Activated naive CD8-positive, alpha-beta T cell treated with anti-CD3 and anti-CD28 coated beads, Interleukin-2, amount 50 U/mL, for 16 hours (primary cell): ENCODE results near the gene LILRB3.
"Not testable (repeated sequence)": the region's sequence is repeated elsewhere in the genome, so short reads cannot be mapped to it uniquely, and the experiment has no call there.

Experiments used
- DNase-seq: peaks from one replicate; pipeline ENCODE4 v3.0.0-alpha.2; 2020; ENCODE audit warnings: low read depth, low spot score

LILRB3 gene

GRCh38 chr19:54222474-54223276, at the start of gene LILRB3:
Gene LILRB3, minus strand, starts transcription at chr19:54223007. Its CDS starts 31 bp downstream, at chr19:54222976.
- not testable (repeated sequence) for DNase-seq

GRCh38 chr19:54272181-54272580, 49.4 kb upstream of the LILRB3 start:
- not testable (repeated sequence) for DNase-seq

GRCh38 chr19:54271587-54271986, 48.8 kb upstream of the LILRB3 start:
- DNase-seq = not testable (repeated sequence)

GRCh38 chr19:54271106-54271505, 48.3 kb upstream of the LILRB3 start:
- DNase-seq = no peak

GRCh38 chr19:54268936-54269335, 46.1 kb upstream of the LILRB3 start:
- no peak for DNase-seq

- DNase-seq = peak; percentile 37
These were observed 43.3 kb upstream of the LILRB3 start for GRCh38 chr19:54266133-54266532.

- no peak for DNase-seq
These were observed 39.7 kb upstream of the LILRB3 start for GRCh38 chr19:54262470-54262869.

- DNase-seq = no peak
These were observed 39.3 kb upstream of the LILRB3 start for GRCh38 chr19:54262066-54262465.

- DNase-seq = no peak
These were observed 34.3 kb upstream of the LILRB3 start, which contains the start of gene LILRB5 for GRCh38 chr19:54257116-54257480. Gene LILRB5, minus strand, starts transcription at chr19:54257273. Its CDS starts 80 bp downstream, at chr19:54257193.

- DNase-seq = no peak
These were observed 33.7 kb upstream of the LILRB3 start for GRCh38 chr19:54256250-54257115.

GRCh38 chr19:54255105-54255775, 32.4 kb upstream of the LILRB3 start:
- no peak for DNase-seq

GRCh38 chr19:54254195-54254906, 31.5 kb upstream of the LILRB3 start:
- no peak for DNase-seq

- no peak for DNase-seq
These were observed 30.8 kb upstream of the LILRB3 start for GRCh38 chr19:54253331-54254194.

GRCh38 chr19:54252845-54253244, 30.0 kb upstream of the LILRB3 start:
- no peak for DNase-seq

GRCh38 chr19:54252243-54252642, 29.4 kb upstream of the LILRB3 start:
- no peak for DNase-seq

GRCh38 chr19:54248016-54248601, 25.3 kb upstream of the LILRB3 start:
- DNase-seq = no peak

- DNase-seq = no peak
These were observed 24.5 kb upstream of the LILRB3 start for GRCh38 chr19:54247106-54247930.

- no peak for DNase-seq
These were observed 23.1 kb upstream of the LILRB3 start for GRCh38 chr19:54245936-54246335.

- DNase-seq = not testable (repeated sequence)
These were observed 21.0 kb upstream of the LILRB3 start for GRCh38 chr19:54243809-54244208.
